KMS-11 (cell line): ENCODE measurements around the gene KRT32.

ENCODE experiments used
- H2AFZ ChIP-seq: fragments of 200-600 bp; sonication (generic); 2 replicates; pipeline ENCODE4 v1.6.1; 2016; ENCODE audit warnings: antibody characterized with exemption, mixed run types, low read depth
- H3K27ac ChIP-seq: fragments of 200-600 bp; sonication (generic); 2 replicates; pipeline ENCODE4 v1.6.1; 2016; ENCODE audit warnings: mild to moderate bottlenecking, mixed run types
- H3K27me3 ChIP-seq: fragments of 200-600 bp; sonication (generic); 2 replicates; pipeline ENCODE4 v1.6.1; 2017; ENCODE audit warnings: mild to moderate bottlenecking, low read depth, mixed run types, moderate library complexity; ENCODE audit not compliant: insufficient read depth
- H3K36me3 ChIP-seq: fragments of 200-600 bp; sonication (generic); 2 replicates; pipeline ENCODE4 v1.6.1; 2017; ENCODE audit warnings: mild to moderate bottlenecking, mixed run types; ENCODE audit not compliant: insufficient read depth
- H3K4me1 ChIP-seq: fragments of 200-600 bp; sonication (generic); 2 replicates; pipeline ENCODE4 v1.6.1; 2016; ENCODE audit warnings: mild to moderate bottlenecking, low read depth, mixed run types; ENCODE audit not compliant: poor library complexity, severe bottlenecking
- H3K4me2 ChIP-seq: fragments of 200-600 bp; sonication (generic); 2 replicates; pipeline ENCODE4 v1.7.0; 2016; ENCODE audit warnings: mild to moderate bottlenecking, mixed run types
- H3K4me3 ChIP-seq: fragments of 200-600 bp; sonication (generic); IDR thresholded peaks from 2 replicates; pipeline ENCODE4 v1.6.1; 2017; ENCODE audit warnings: low read depth, low read length, mixed read lengths; ENCODE audit not compliant: insufficient read depth
- H3K79me2 ChIP-seq: fragments of 200-600 bp; sonication (generic); 2 replicates; pipeline ENCODE4 v1.6.1; 2016; ENCODE audit warnings: low read depth, mixed run types; ENCODE audit not compliant: insufficient read depth
- H3K9ac ChIP-seq: fragments of 200-600 bp; sonication (generic); 2 replicates; pipeline ENCODE4 v1.6.1; 2016; ENCODE audit warnings: mild to moderate bottlenecking, mixed run types
- H4K20me1 ChIP-seq: fragments of 200-600 bp; sonication (generic); 2 replicates; pipeline ENCODE4 v1.6.1; 2016; ENCODE audit warnings: mild to moderate bottlenecking, mixed run types; ENCODE audit not compliant: insufficient read depth
- CTCF ChIP-seq: fragments of 200-600 bp; sonication (generic); conservative IDR thresholded peaks from 2 replicates; pipeline ENCODE4 v1.6.1; 2017; ENCODE audit warnings: low read depth, mild to moderate bottlenecking, antibody characterized with exemption, low read length, moderate library complexity, mixed read lengths

KRT32 gene

GRCh38 chr17:41417127-41417526 lies 50.1 kb downstream of the KRT32 start:
- Histone ChIP-seq H3K79me2 (no peaks in the 10 kb centered on the region), H3K4me3 (no peak overlapping the region), H4K20me1 (no peaks in the 10 kb centered on the region), H3K4me1 (no peaks in the 10 kb centered on the region), H3K36me3 (no peaks in the 10 kb centered on the region), H2AFZ (no peak overlapping the region), H3K27me3 (no peaks in the 10 kb centered on the region; the same call in 1 of the 2 replicates), H3K4me2 (no peak overlapping the region), H3K27ac (no peak overlapping the region), H3K9ac (no peak overlapping the region)
- TF ChIP-seq CTCF, result no peak

GRCh38 chr17:41416479-41416878 lies 50.7 kb downstream of the KRT32 start:
- Histone ChIP-seq H3K4me2 (no peak overlapping the region), H3K36me3 (no peaks in the 10 kb centered on the region), H3K9ac (no peak overlapping the region), H3K27ac (no peak overlapping the region), H3K79me2 (no peaks in the 10 kb centered on the region), H3K4me1 (no peaks in the 10 kb centered on the region), H3K27me3 (no peaks in the 10 kb centered on the region; the same call in 1 of the 2 replicates), H3K4me3 (no peak overlapping the region), H2AFZ (no peak overlapping the region), H4K20me1 (no peaks in the 10 kb centered on the region)
- TF ChIP-seq CTCF, result no peak

GRCh38 chr17:41415833-41416335 lies 51.3 kb downstream of the KRT32 start:
- Histone ChIP-seq H4K20me1 (no peaks in the 10 kb centered on the region), H2AFZ (no peak overlapping the region), H3K4me1 (no peaks in the 10 kb centered on the region)

GRCh38 chr17:41415411-41415810 lies 51.8 kb downstream of the KRT32 start:
- Histone ChIP-seq H2AFZ (no peak overlapping the region), H3K4me2 (no peak overlapping the region), H3K4me1 (no peaks in the 10 kb centered on the region), H3K27me3 (no peaks in the 10 kb centered on the region; the same call in 1 of the 2 replicates), H3K27ac (no peak overlapping the region), H3K36me3 (no peaks in the 10 kb centered on the region), H3K4me3 (no peak overlapping the region), H4K20me1 (no peaks in the 10 kb centered on the region), H3K79me2 (no peaks in the 10 kb centered on the region), H3K9ac (no peak overlapping the region)
- no peak for TF ChIP-seq CTCF

More at GRCh38 chr17:41415833-41416335, 51.3 kb downstream of the KRT32 start:
- no peak for TF ChIP-seq CTCF
- no peaks in the 10 kb centered on the region for H3K36me3 ChIP-seq
- no peak overlapping the region for H3K4me3 ChIP-seq
- no peaks in the 10 kb centered on the region; the same call in 1 of the 2 replicates for H3K27me3 ChIP-seq
- no peak overlapping the region for H3K27ac ChIP-seq
- H3K79me2 ChIP-seq, result no peaks in the 10 kb centered on the region
- H3K9ac ChIP-seq, result no peak overlapping the region
- no peak overlapping the region for H3K4me2 ChIP-seq
